Measurements from ENCODE around the gene TWIST2.

Gene TWIST2

DNA sequence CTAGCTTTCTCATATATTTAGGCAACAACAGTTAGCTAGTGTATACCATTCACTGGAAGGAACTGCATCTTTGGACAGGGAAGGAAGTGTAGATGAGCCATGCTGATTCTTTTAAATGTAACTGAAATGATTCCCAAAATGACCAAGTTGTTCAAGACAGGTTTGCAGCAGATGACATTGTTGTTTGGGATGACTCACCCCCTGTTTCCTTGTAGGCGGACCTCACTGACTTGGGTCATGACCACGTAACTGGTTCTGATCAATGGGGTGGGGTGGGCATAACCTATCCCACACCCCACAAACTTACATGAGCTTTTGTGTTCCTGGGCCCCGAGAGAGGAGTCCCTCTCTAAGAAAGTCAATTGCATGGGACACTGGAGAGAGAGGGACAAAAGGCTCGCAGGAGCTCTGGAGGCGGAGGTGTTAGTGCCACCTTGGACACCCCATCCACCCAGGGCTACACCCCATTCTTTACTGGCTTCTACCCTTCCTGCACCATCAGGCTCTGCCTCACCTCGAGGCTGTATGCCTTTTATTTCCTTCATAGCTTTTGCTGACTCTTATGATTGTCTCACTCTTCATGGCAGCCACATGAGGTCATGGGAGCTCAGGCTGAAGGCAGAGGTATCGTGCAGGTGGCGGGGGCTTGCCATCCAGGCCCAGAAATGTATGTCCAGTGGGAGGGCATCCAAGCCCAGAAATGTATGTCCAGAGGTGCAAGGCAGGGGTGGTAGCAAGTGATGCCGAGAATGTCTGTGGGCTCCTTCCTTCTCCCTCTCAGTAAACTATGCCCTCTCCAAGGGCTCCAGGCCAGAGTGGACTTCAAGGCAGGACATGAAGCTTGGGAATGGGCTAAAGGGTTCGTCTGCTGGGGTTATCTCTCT is 108.0 kb downstream of the TWIST2 start:
- DNase-seq (ENCODE audit: low spot score) = no peak

- DNase-seq (ENCODE audit: low spot score) = no peak
Measured at GRCh38 chr2:238956676-238957075, 108.8 kb downstream of the TWIST2 start.

All from LoVo (cell line).